ENCODE data around the gene CTBP2.

Gene CTBP2

DNA sequence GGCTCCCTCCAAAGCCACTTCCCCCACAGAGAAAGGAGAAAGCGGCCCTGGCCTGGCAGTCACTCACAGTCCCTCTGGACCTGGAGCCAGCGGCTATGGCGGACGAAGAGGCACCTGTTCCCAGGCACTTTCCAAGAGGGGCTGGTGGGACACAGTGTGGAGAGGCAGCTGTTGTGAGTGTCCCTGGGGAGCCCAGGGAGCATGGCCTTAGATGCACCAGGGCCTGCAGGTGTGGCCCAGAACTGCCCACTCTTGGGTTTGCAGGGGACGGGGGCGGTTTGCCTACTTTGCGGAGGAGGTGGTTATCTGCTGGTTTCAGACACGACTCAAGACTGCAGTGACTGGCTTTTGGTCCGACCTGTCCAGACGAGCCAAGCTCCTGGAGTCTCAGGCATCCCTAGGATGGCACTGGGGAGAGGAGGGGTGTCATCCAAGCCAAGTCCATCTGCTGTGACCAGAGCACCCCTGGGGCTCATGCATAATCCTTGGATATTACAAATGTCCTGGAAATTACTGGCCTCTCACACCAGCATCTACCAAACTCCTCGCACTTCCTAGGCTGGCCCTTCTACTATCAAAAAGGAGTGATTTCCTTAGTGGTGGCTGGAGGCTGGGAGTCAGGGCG, 18.4 kb downstream of the CTBP2 start:
- no peak for DNase-seq

DNA sequence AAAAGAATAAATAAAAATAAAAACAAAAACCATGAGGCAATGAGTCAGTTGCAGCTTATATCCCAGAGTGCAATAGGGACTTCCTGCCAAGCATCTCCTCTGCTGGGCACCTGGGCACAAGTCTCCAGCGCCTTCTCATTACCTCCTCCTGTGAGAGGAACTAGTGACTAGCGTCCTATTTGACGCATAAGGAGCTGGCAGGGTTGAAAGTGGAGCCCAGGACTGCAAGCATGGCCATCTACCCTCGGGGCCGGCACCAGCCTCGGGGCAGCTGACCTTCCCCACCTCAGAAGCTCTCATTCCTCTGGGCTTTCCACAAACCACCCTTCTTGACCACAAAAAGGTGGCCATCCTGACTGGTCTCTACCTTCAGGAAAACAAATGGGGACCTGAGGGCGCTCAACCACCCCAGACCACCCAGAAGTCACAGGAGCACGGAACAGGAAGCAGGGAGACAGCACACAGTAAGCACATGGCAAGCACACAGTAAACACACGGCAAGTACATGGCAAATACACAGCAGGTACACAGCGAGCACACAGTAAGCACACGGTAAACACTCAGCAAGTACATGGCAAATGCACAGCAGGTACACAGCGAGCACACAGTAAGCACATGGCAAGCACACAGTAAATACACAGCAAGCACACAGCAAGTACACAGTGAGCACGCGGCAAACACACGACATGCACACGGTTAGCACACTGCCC, 19.1 kb downstream of the CTBP2 start:
- no peak for DNase-seq

DNA sequence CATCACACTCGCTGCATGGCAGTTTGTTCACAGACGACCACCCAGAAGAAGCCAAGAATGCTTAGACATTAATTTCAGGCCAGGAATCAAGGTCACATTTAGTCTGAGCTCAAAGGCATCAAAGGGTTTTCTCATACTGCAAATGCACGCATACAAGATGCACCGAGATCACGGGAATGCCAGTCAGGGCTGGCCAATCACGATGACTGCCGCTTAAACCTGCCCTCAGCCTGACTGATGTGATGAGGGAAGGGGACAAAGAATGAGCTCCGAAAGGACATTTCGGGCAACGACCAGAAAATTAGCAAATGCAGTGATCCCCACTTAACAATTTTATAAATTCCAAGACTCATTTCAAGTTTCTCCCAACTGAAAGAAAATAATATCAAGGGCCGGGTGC, 20.2 kb downstream of the CTBP2 start:
- no peak for DNase-seq

DNA sequence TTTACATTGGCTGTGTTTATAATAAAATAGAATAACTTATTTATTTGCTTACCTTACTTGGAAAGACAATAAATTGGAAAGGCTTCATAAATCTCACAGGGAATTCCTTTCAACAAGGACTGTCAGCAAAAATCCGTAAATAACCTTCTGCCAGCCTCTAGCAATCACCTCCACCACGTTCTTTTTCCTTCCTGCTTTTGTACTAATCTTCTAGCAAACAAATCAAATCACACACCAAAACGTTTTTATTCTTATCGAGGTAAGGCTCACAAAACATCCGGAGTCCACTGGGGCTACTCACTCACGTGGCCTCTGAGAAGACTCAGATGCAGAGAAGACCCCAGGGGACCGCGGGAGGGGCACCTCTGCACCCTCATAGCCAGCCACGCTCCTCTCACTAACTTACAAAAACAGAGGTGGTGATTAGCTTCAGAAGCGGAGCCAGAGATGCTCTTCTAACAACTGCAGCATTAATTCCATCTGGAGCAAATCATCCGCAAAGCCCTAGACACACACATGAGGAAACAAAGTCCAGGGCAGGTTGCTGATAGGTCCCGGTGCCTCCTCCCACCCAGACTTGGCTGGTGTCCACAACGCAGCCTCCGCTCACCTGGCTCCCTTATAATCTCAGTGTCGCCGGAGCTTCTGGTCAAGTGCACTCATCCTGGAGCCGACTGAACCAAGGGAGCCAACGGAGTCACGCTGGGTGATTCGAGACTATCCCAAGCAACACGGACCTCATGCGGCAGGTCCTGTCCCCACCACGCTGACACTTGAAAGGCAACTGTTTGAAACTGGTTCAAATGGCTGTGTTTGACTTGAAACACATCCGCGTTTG, 22.5 kb downstream of the CTBP2 start:
- peak; percentile 59 for DNase-seq

DNA sequence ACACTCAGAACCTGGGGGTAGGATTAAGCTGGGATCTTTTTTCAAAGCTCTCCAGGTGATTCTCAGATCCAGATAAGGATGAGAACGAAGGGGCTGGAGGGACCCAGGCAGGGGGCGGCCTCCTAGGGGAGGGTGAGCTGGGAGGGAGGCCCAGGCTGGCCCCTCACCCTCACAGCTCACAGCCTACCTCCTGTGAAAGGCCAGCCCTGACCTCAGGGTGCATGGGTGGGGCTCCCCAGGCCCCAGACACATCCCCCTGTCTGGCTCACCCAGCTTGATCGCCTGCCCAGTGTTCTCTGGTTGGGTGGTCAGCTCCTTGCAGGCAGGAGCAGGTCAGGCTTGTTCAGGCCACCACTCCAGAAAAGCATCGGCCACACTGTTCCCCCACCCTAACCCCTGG, 24.3 kb downstream of the CTBP2 start:
- no peak for DNase-seq

DNA sequence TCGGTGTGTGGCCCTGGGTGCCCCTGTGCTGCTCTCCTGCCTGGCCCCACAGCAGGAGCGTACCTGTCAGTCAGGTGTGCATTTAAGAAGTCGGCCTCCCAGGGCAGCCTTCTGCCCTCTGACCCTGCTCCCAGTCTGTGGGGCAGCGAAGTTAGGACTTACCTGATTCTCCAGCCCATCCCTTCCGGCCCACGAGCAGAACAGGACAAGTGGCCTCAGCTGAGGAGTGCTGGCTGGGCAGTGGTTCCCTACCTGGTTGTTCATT, 24.7 kb downstream of the CTBP2 start:
- no peak for DNase-seq

DNA sequence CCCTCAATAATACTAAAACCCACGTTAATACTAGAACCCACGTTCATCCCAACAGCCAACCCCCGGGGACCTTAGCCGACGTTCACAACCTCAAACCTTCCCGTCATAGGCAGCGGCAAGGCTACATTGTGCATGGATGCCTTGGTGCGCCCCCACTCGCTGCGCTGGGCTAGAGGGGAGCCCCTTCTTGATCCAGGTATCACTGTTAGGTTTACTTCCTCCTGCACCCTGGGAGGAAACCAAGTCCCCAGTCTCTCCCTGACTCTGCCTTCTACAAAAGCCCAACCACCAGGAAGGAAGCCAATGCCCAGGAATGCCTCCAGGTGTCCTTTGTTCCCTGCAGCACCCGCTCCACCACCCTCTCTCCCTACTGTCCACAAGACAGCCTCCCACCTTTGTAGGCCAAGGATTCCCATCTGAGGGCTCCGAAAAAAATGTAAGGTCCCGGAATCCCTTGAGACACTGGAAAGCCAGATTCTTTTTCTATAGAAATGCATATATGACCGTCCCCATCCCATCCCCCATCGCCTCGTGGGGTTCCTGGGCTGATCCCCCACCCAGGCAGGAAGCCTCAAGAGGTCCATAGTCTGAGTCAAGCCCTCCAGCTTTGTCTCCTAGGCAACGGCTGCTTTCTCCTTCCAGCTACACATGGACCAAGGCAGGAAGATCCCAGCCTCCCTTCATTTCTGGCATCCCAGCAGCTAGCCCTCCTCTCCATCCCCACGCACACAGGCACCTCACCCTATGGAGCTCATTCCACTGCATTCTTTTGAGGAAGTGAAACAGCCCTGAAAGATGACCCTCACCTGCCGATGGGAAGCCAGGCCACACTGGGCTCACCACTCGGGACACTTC, 25.2 kb downstream of the CTBP2 start:
- DNase-seq: no peak

DNA sequence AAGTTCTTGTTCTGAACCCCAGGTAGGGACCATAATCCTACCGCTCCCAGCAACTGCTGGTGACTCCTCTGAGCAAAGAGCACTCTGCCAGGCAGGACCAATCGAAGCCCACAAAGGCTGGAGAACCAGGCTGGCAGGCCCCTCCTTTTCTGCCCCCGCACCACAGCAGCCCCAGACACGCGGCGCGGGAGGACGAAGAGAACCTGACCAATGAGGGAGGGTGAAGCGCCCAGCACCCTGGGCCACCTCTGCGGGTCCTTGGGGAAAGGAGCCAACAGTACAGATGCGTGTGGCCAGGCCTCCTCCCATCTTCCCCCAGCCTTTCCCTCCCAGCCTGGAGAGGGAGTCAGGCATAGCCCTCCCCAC, 25.9 kb downstream of the CTBP2 start:
- DNase-seq: no peak

DNA sequence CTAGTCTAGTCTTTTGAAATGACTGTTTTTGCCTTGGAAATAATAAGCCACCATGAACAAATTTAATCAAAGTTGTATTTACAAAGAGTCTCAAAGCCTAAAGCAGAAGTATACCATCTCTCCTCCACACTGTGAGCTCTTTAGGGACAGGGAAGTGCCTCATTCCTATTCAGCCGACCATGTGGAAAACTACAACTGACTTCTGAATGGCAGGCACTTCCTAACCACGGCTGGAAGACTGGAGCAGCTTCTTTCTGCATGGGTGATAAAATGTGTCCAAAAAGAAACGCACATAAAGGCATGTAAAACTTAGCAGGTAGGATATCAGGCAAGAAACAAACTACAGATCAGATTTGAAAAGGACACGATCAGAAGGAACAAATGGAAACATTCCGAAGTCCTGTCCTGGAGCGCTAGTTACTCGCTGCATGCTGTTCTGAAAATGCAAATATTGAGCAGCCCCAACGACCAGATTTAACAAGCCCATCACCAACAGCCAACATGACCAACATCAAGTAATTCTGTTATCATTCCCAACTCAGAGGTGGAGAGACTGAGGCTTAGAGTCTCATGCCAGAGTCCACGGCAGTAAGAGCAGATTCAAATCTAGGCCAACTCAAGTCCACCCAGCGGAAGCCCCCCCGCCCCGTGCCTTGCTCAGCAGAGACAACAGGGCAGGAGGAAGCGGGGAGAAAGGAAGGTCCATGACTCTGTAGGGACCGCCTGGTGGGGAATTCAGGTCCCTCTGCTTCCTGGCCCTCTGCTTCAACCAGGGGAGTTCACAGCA, 26.5 kb downstream of the CTBP2 start:
- no peak for DNase-seq

DNA sequence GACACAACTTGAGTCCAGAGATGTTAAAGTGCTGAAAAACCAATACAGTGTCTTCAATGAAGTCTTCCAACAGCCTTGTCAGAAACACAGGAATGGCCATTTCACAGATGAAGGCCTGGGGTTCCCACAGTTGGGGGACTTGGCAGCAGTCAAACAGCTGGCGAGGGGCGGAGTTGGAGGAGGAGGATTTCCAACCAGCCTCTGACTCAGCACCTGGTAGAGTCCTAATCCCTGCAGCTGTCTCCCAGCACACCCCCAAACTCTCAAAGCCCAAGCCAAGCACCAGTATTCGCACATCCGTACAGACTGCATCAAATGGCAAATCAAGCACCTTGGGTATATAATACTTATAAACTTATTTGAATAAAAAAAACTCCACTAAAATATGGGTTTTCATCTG, 28.0 kb downstream of the CTBP2 start:
- DNase-seq: no peak

DNA sequence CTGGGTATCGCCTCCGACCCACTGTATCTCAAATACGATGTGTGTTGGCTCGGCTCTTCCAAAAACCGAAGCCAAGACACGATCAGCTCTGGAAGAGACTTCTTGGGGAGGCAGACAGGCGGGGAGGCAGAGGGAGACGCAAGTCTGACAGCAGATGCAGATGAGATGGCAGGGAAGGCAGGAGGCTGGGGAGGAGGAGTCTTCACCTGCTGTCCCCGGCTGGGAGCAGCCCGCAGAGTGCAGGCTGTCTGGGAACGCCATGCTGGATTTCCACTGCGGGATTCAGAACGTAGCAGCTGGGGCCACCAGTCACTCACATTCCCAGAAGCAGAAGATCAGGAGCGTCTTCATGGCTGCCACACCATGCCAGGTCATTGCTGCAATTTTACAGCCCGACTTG, 29.4 kb downstream of the CTBP2 start:
- no peak for DNase-seq

DNA sequence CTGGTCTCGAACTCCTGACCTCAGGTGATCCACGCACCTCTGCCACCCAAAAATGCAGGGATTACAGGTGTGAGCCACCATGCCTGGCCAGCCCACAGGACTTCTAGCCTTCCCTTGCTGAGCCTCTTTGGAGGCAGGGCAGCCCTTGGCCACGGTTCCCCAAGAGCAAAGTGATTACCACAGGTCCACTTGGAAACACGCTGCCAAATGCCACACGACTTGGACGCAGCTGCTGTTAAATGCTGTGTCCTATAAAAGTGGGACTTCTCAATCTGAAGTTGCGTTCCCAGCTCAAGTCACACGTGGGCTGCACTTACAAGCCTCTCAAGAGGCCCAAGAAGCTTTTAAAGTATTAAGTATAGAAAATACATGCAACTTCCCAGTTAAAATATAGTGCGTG, 30.1 kb downstream of the CTBP2 start:
- no peak for DNase-seq

DNA sequence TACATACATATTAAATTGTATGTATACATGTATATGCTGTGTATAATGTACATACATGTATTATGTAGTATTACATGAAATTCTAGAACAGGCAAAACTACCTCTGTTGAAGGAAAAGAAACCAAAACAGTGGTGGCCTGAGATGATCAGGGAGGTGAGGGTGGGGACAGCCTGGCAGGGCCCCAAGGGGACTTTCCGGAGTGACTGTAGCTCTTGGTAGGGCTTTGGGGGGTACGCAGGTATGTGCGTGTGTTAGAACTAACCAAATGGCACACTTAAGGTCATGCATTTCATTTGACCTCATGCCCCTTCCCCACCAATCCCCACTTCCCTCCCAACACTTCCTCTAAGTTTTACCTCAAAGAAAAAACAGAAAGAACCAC, 31.3 kb downstream of the CTBP2 start:
- no peak for DNase-seq

DNA sequence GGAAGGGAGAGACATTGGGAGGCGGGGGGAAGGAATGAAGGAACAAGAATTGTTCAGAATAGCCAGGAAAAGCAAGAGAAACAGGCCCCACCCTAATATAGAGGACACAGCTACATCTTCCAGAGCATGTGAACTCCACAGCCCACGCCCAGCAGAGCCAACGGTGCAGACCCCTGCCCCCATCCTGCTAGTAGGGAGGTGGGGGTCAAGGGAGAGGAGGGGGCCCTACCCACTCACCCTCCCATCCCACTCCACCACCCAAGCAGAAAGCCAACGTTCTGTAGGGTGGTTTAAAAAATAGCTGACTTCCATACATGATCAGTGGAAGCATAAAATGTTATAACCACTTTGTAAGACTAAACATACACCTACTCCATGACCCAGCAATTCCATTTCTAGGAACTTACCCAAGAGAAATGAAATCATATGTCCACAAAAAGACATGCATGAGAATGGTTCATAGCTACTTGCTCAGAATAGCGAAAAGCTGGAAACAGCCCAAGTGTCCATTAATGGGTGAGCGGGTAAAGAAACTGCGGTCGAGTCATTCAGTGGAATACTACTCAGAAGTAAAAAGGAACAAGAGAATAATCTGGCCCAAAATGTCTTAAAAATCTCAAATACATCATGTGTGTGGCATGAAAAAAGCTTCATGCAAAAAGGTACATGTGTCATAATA, 31.8 kb downstream of the CTBP2 start:
- no peak for DNase-seq

DNA sequence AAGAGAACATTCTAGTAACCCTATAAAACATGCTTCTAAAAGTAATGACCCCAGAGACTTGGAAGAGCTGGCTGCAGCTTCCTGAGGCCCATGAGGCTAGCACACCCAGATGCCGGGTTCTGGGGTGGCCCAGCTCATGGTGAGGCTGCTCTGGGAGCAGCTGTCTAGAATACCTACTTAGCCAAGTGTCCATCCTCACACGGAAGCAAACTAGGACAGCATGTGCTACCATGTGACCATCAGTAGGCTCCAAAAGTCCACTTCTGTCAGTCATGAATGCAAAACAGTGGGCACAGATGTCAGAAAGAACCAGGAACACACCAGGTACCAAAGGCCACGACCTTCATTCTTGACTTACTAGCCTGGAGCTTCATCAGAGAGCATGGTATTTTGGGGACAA, 32.4 kb downstream of the CTBP2 start:
- no peak for DNase-seq

DNA sequence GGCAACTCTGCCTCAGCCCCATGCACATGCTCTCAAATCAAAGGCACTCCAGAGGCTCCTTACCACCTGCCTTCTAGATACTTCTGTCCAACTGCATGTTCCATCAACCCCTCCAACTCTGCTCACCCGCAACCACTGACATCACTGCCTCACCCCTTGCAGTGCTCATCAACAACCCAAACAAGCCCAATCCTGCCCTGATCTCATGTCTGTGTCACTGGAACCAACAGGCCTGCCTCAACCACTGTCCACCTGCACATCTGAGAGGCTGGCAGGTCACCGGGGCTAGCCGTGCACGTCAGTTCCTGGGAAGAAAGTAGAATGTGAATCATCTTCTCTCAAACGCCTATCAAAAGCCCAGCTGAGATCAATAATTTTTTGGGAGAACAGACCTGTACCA, 33.3 kb downstream of the CTBP2 start:
- DNase-seq: no peak

DNA sequence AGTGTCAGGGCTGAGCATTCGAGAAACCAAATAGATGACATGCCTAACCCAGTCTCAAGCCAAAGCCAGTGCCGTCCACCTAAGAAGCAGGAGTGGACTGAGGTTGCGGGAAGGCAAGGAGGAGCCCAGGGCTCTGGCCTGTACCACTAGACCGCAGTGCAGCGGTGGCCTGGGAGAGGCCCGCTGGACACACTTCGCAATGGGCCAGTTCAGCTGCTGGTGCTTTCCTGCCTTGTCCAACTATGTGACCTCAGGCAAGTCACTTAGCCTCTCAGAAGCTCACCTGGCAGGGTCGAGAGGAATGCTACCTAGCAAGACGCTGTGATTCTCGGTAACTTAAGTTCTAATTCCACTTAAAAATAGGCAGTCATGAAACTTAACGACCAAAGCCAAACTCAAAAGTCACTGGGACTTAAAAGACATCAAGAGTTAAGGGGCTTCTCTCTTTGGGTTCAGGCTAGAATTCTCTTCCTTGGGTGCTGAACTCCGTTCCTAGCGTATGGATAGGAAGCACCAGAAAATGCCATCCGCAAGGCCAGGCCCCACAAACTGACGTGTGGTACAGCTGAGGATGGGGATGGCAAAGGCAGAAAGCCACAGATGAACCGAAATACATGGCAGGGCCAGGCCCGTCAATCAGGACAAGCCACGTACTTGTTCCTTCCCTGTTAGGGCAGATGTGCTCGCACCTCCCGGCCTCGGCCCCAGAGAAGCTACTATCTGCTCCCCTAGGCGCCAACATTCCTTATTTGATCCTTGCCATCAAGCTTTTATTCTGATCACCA, 34.2 kb downstream of the CTBP2 start:
- DNase-seq: no peak

DNA sequence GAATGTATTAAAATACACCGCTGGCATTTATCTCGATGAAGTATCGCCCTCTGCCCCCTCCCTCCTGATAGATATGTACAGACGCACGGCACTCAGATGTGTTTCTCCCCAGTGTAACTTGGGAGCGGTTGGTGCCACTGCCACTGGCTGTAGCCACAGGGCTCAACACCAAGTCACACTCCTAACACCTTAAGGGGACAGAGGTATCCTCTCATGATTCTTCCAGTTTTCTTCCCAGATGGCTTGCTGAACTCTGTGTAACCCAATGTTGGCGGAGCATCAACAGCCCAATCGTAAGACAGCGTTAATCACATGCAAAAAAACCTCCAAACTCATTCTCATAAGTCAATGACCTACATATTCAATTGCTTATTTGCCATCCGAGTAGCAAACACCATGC, 35.5 kb downstream of the CTBP2 start:
- no peak for DNase-seq

DNA sequence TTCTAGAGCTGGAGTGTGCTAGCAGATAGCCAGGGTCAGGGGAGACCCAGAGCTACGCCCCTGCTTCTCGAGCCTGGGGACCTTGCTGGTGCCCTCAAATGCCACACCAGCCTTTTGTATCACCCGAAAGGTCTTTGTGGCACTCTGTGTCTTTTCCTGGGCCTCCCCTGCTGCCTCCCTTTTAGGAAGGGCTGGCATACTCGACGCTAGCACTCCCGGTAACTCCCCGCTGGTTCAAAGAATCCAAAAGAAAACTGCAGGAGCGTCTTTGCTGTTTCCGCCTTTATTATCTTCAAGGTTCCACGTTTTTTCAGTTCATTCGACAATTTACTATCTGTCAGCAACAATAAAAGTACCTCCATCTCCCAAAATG, 36.3 kb downstream of the CTBP2 start:
- no peak for DNase-seq

DNA sequence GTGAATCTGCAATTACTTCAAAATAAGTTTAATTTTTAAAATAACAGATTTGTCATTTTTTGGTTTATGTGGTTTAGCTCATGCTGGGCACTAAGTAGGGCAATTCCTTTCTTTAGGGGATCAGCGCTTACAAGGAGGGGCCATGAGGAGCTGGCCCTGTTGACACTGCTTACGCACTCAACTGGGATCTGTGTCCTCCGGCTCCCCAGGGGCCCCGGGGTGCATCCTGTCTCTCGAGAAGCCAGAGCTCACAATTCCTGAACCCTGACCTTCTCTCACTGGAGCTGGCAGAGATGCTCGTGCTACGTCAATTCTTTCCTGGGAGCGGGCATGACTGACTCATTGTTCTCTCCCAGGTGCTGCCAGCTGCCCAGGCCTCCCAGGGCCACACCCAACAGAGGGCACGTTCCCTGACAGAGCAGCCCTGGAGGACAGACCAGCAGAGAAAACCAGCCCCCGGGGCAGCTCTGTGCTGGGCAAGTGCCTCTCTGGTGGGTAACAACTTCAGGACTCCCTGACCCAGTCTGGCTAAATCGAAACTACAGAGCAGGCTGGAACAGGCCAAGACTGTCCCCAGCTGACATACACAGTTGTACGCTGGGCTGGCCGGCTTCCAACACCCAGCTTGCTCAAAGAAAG, 36.8 kb downstream of the CTBP2 start:
- DNase-seq: no peak

DNA sequence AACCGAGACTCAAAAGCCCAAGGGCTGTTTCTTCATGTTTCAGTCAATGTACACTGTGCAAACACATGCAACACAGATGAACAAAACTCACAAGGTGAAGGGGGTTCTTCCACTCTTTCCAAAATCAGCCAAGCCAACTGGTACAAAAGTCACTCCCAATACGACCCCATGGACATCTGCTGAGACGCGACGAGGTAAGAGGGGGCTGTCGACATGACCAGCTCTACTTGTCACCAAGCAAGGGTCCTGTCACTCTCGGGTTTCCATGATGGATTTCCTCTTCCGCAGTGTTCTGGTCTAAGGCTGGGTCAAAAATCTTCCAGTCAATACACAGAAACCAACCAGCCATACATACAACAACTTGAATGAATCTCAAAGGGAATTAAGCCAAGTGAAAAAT, 37.8 kb downstream of the CTBP2 start:
- DNase-seq: no peak
